T-helper 1 cell treated with Interleukin-12 subunit alpha and Interleukin-12 subunit beta and Interleukin-4 antibody, amounts not matched to agents 30 μg/mL and 1 μg/mL, for 36 hours (primary cell): ENCODE data around the gene PTPRD.

Experiments used
- H3K27ac Mint-ChIP-seq: one replicate; pipeline ENCODE4 v1.8.0; 2021; ENCODE audit warnings: mild to moderate bottlenecking, mixed read lengths
- H3K27me3 Mint-ChIP-seq: one replicate; pipeline ENCODE4 v1.8.0; 2021; ENCODE audit warnings: low read depth, mixed read lengths
- H3K36me3 Mint-ChIP-seq: one replicate; pipeline ENCODE4 v1.8.0; 2021; ENCODE audit warnings: low read depth, mixed read lengths
- H3K4me1 Mint-ChIP-seq: one replicate; pipeline ENCODE4 v1.8.0; 2021; ENCODE audit warnings: low read depth, mixed read lengths
- H3K4me3 Mint-ChIP-seq: one replicate; pipeline ENCODE4 v1.8.0; 2021; ENCODE audit warnings: mild to moderate bottlenecking, moderate library complexity, mixed read lengths
- H3K9me3 Mint-ChIP-seq: one replicate; pipeline ENCODE4 v1.8.0; 2021; ENCODE audit warnings: mixed read lengths

Gene PTPRD

GRCh38 chr9:9901624-9902023 lies 711.2 kb downstream of the PTPRD start:
- no peaks in the 10 kb centered on the region for H3K9me3 Mint-ChIP-seq
- no peak overlapping the region for H3K27ac Mint-ChIP-seq
- no peak overlapping the region for H3K4me3 Mint-ChIP-seq
- no peaks in the 10 kb centered on the region for H3K36me3 Mint-ChIP-seq
- H3K27me3 Mint-ChIP-seq: no peaks in the 10 kb centered on the region
- H3K4me1 Mint-ChIP-seq: no peaks in the 10 kb centered on the region

- no peak overlapping the region for H3K27ac Mint-ChIP-seq
- H3K9me3 Mint-ChIP-seq: no peaks in the 10 kb centered on the region
- no peaks in the 10 kb centered on the region for H3K4me1 Mint-ChIP-seq
- H3K27me3 Mint-ChIP-seq: no peaks in the 10 kb centered on the region
- H3K4me3 Mint-ChIP-seq: no peak overlapping the region
- no peaks in the 10 kb centered on the region for H3K36me3 Mint-ChIP-seq
Observed at GRCh38 chr9:9893837-9894236, 719.0 kb downstream of the PTPRD start.

GRCh38 chr9:9892217-9892616 lies 720.6 kb downstream of the PTPRD start:
- no peak overlapping the region for H3K27ac Mint-ChIP-seq
- no peaks in the 10 kb centered on the region for H3K4me1 Mint-ChIP-seq
- no peak overlapping the region for H3K4me3 Mint-ChIP-seq
- no peaks in the 10 kb centered on the region for H3K9me3 Mint-ChIP-seq
- H3K36me3 Mint-ChIP-seq: no peaks in the 10 kb centered on the region
- H3K27me3 Mint-ChIP-seq: no peaks in the 10 kb centered on the region

GRCh38 chr9:9881692-9882091 lies 731.1 kb downstream of the PTPRD start:
- H3K4me1 Mint-ChIP-seq: no peaks in the 10 kb centered on the region
- no peaks in the 10 kb centered on the region for H3K9me3 Mint-ChIP-seq

GRCh38 chr9:9874270-9874669 lies 738.5 kb downstream of the PTPRD start:
- H3K36me3 Mint-ChIP-seq: no peaks in the 10 kb centered on the region
- no peaks in the 10 kb centered on the region for H3K4me1 Mint-ChIP-seq
- no peaks in the 10 kb centered on the region for H3K27me3 Mint-ChIP-seq
- H3K9me3 Mint-ChIP-seq: no peaks in the 10 kb centered on the region
- H3K27ac Mint-ChIP-seq: no peak overlapping the region
- H3K4me3 Mint-ChIP-seq: no peak overlapping the region

More at GRCh38 chr9:9881692-9882091, 731.1 kb downstream of the PTPRD start:
- H3K36me3 Mint-ChIP-seq: no peaks in the 10 kb centered on the region
- no peak overlapping the region for H3K27ac Mint-ChIP-seq
- no peaks in the 10 kb centered on the region for H3K27me3 Mint-ChIP-seq
- no peak overlapping the region for H3K4me3 Mint-ChIP-seq

- no peaks in the 10 kb centered on the region for H3K27me3 Mint-ChIP-seq
- no peak overlapping the region for H3K27ac Mint-ChIP-seq
- H3K4me1 Mint-ChIP-seq: no peaks in the 10 kb centered on the region
- no peaks in the 10 kb centered on the region for H3K9me3 Mint-ChIP-seq
- H3K36me3 Mint-ChIP-seq: no peaks in the 10 kb centered on the region
- no peak overlapping the region for H3K4me3 Mint-ChIP-seq
Observed at GRCh38 chr9:9862235-9862810, 750.5 kb downstream of the PTPRD start.

- Mint-ChIP-seq H3K9me3 (no peaks in the 10 kb centered on the region), H3K27ac (no peak overlapping the region), H3K4me1 (no peaks in the 10 kb centered on the region), H3K27me3 (no peaks in the 10 kb centered on the region), H3K4me3 (no peak overlapping the region), H3K36me3 (no peaks in the 10 kb centered on the region)
Observed at GRCh38 chr9:9855177-9856078, 757.4 kb downstream of the PTPRD start.

GRCh38 chr9:9847750-9848149 lies 765.1 kb downstream of the PTPRD start:
- Mint-ChIP-seq H3K4me3 (no peak overlapping the region), H3K4me1 (peaks cover 4% of the 10 kb centered on the region), H3K27me3 (no peaks in the 10 kb centered on the region), H3K27ac (no peak overlapping the region), H3K9me3 (no peaks in the 10 kb centered on the region), H3K36me3 (no peaks in the 10 kb centered on the region)

GRCh38 chr9:9846557-9846956 lies 766.2 kb downstream of the PTPRD start:
- Mint-ChIP-seq H3K36me3 (no peaks in the 10 kb centered on the region), H3K27me3 (no peaks in the 10 kb centered on the region), H3K27ac (no peak overlapping the region), H3K4me1 (peaks cover 4% of the 10 kb centered on the region), H3K9me3 (no peaks in the 10 kb centered on the region), H3K4me3 (no peak overlapping the region)

- no peak overlapping the region for H3K27ac Mint-ChIP-seq
- no peaks in the 10 kb centered on the region for H3K36me3 Mint-ChIP-seq
- H3K4me1 Mint-ChIP-seq: no peaks in the 10 kb centered on the region
- peaks cover 3% of the 10 kb centered on the region for H3K9me3 Mint-ChIP-seq
- no peaks in the 10 kb centered on the region for H3K27me3 Mint-ChIP-seq
- H3K4me3 Mint-ChIP-seq: no peak overlapping the region
Observed at GRCh38 chr9:9820436-9820835, 792.4 kb downstream of the PTPRD start.

- H3K27ac Mint-ChIP-seq: no peak overlapping the region
- H3K4me3 Mint-ChIP-seq: no peak overlapping the region
- no peaks in the 10 kb centered on the region for H3K27me3 Mint-ChIP-seq
- no peaks in the 10 kb centered on the region for H3K36me3 Mint-ChIP-seq
- peaks cover 3% of the 10 kb centered on the region for H3K9me3 Mint-ChIP-seq
- H3K4me1 Mint-ChIP-seq: no peaks in the 10 kb centered on the region
Observed at GRCh38 chr9:9819886-9820285, 792.9 kb downstream of the PTPRD start.

GRCh38 chr9:9817176-9817575 lies 795.6 kb downstream of the PTPRD start:
- Mint-ChIP-seq H3K27ac (no peak overlapping the region), H3K4me1 (no peaks in the 10 kb centered on the region), H3K4me3 (no peak overlapping the region), H3K27me3 (no peaks in the 10 kb centered on the region), H3K36me3 (no peaks in the 10 kb centered on the region), H3K9me3 (no peaks in the 10 kb centered on the region)

- no peak overlapping the region for H3K4me3 Mint-ChIP-seq
- no peaks in the 10 kb centered on the region for H3K36me3 Mint-ChIP-seq
- no peak overlapping the region for H3K27ac Mint-ChIP-seq
- no peaks in the 10 kb centered on the region for H3K27me3 Mint-ChIP-seq
- H3K9me3 Mint-ChIP-seq: no peaks in the 10 kb centered on the region
- no peaks in the 10 kb centered on the region for H3K4me1 Mint-ChIP-seq
Observed at GRCh38 chr9:9804109-9804508, 808.7 kb downstream of the PTPRD start.

- H3K9me3 Mint-ChIP-seq: no peaks in the 10 kb centered on the region
- H3K4me3 Mint-ChIP-seq: no peak overlapping the region
- no peaks in the 10 kb centered on the region for H3K27me3 Mint-ChIP-seq
- no peaks in the 10 kb centered on the region for H3K4me1 Mint-ChIP-seq
- no peaks in the 10 kb centered on the region for H3K36me3 Mint-ChIP-seq
- H3K27ac Mint-ChIP-seq: no peak overlapping the region
Observed at GRCh38 chr9:9799287-9799686, 813.5 kb downstream of the PTPRD start.

GRCh38 chr9:9792144-9792857 lies 820.5 kb downstream of the PTPRD start:
- H3K27ac Mint-ChIP-seq: no peak overlapping the region
- no peaks in the 10 kb centered on the region for H3K36me3 Mint-ChIP-seq
- H3K9me3 Mint-ChIP-seq: no peaks in the 10 kb centered on the region
- no peaks in the 10 kb centered on the region for H3K27me3 Mint-ChIP-seq
- no peak overlapping the region for H3K4me3 Mint-ChIP-seq
- no peaks in the 10 kb centered on the region for H3K4me1 Mint-ChIP-seq
